GM18499 (cell line): ENCODE measurements around the gene MIX23.

Source experiments
- ATAC-seq: cut with Tn5 transposase; IDR thresholded peaks from one replicate; pipeline ENCODE4 v1.9.1; 2021; ENCODE audit warnings: moderate number of reproducible peaks; ENCODE audit not compliant: insufficient read depth, unreplicated experiment

Gene MIX23

DNA sequence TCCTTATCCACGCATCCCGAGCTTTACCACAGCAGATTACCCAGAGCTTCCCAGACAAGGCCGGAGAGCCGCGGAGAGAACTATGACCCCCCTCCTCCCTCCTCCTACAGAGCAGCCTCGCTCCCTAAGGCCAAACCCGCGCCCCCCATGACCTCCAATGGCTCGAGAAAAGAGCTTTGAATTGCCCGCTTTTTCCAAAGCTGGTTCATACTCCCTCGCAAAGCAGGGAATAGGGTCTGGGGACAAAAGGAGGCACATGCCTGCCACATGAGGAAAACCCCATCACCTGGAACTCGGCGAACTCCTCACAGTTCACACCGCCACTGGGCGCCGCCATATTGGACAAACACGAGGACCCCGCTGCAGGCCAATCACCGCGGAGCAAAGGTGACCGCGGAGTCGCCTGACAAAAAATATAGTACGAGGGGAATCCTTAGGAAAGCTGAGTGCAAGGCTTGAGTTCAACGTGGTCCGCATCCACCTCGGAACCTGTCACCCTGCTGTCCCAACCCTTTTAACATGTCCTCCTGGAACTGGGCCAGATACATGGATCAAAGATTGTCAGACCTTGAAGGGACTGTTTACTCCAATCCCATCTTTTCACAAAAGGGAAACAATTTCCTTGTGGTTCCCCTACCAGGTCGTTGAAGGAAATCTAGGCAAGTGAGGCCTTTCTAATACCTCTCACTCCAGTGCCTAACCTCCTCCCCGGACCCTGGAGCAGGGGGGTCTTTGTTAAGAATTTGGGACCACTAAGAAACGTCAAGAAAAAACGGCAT, at the start of gene MIX23:
MIX23 (minus strand) TSS at position 344 of the 779 bp plus-strand sequence; CDS start at position 337, 7 bp downstream.
- no peak for ATAC-seq

DNA sequence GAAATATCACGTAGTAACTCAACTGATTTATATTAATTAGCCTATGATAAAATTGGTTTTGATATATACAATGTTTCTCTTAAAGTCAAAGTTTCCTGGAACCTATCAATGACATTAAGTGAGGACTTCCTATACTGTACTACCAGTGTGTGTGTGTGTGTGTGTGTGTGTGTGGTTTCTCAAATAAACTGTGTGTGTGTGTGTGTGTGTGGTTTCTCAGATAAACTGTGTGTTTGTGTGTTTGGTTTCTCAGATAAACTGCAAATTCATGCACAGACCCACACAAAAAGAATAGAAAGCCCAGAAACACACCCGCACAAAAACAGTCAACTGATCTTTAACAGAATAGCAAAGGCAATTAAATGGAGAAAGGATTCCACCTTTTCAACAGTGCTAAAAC, 47.3 kb upstream of the MIX23 start:
- ATAC-seq: no peak

DNA sequence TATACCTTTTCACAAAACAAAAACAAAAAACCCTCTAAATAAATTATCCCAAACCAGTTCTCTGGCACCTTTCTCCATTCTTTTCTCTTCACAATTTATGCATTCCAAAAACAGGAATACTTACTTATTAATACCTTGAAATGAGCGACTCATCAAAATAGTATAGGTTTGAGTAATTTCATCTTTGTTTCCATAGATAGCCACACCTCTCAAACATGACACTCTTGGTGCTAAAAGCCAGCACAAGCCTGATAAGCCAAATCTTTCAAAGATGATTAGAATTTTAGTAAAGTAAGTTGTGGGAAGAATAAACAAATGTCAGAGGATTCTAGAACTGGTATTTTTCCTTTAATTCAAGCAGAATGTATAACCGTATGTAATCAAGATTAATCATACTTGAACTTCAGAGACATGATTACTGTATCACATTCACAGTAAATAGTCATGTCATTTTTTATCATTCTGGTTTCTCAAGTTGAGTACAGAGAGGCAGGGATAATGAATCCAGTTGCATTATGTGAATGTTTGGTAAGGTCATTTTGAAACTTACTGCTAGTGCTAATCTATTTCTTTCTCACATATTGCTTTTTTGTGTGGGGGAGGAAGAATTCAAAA, 44.9 kb upstream of the MIX23 start:
- no peak for ATAC-seq

GRCh38 chr3:122421836-122422235, 38.8 kb upstream of the MIX23 start:
- no peak for ATAC-seq

DNA sequence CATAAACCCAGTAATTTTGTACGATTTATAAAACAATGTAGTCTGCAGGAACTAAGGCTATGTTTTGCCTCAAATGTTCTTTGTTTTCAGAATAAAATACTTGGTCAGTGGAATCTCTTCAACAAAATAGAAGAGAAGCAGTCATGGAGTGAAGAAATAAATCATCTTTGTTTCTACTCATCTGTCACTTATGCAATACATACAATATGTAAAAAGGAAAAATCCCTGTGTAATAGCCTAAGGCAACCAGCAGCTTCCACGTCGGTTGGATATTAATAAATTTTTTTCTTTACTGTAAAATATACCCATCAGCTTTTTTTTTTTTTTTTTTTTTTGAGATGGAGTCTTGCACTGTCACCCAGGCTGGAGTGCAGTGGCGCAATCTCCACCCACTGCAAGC, 38.1 kb upstream of the MIX23 start:
- no peak for ATAC-seq

- ATAC-seq: no peak
Measured at GRCh38 chr3:122416966-122417365, 33.9 kb upstream of the MIX23 start.

DNA sequence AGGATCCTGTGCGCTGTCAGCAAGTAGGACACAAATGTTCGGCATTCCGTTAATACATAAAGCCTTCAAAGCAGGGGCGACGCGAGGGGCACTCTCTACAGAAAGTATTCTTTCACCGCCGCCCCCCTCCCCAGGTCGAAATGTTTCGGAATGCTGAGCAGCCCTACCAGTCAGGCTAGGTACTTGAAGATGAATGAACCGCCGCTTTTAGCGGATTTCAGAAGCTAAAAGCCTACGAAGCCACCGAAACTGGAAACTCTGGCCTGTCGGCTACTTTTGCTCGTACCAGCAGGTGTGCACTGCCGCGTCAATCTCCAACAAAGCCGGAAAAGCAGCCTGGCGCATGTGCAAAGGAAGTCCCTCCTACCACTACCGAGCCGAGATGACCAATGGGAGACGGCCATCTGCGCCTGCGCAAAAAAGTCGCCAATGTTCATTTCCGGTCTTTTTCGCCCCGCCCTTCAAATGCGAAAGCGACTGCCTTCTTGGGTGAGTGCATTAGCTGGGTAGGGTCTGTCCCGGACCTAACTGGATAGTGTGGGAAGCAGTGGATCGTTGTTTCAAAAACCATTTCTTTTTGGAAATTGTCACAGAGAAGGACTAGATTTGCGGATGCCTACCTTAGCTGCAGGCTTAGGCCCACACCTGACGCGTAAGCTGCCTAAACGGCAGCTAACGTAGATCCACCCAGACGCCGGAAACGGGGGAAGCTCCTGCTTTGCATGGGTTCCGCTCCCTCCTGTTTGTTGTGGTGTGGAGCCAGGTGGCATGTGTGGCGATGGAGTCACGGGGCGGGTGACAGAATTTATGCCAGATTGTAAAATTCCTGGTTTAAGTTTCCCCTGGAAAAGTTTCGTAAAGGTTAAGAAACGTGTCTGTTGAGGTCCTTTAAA, 33.0 kb upstream of the MIX23 start, which contains the start of gene WDR5B:
WDR5B (minus strand) TSS at position 301 of the 893 bp plus-strand sequence. CDS start 534 bp downstream, outside the sequence.
- ATAC-seq: peak; percentile 51

DNA sequence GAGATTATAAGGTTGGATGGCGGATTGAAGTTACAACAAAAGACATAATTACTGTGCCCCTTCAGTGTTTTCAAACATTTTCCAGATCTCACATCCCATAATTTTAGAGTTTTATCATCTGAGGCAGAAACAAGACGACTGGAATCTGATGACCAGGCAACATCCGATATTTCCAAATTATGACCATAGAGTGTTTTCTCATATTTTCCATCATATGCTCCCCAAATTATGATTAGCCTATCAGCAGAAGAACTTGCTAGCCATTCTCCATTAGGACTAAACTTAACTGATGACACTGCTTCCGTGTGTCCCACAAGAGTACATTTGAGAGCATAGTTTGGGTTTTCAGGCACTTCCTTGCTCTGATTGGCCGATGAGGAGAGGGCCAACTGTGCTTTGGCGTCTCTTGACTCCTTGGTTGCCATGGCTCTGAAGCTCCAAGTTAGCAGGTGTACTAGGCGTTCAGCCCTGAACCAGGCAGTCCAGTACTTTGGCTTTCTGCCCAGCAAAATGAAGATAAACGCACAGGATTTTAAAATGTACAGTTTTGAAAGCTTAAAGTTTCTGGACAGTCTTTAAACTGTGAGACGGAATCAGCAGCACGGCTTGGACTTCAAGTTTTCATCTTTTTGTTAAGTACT, 32.2 kb upstream of the MIX23 start:
- ATAC-seq: peak; percentile 59

GRCh38 chr3:122414391-122414790, 31.4 kb upstream of the MIX23 start:
- ATAC-seq: no peak

DNA sequence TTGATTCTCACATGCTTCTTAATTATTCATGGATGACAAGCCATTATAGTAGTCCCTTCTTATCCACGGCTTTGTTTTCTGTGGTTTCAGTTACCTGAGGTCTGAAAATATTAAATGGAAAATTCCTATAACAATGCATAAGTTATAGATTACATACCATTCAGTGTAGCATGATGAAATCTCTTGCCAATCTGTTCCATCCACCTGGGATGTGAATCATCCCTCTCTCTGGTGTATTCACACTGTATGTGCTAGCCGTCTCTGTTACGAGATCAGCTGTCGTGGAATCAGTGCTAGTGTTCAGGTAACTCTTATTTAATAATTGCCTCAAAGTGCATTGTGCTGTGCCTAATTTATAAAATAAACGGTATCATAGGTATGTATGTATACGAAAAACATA, 27.6 kb upstream of the MIX23 start:
- no peak for ATAC-seq

GRCh38 chr3:122410111-122410510, 27.1 kb upstream of the MIX23 start:
- ATAC-seq: no peak

DNA sequence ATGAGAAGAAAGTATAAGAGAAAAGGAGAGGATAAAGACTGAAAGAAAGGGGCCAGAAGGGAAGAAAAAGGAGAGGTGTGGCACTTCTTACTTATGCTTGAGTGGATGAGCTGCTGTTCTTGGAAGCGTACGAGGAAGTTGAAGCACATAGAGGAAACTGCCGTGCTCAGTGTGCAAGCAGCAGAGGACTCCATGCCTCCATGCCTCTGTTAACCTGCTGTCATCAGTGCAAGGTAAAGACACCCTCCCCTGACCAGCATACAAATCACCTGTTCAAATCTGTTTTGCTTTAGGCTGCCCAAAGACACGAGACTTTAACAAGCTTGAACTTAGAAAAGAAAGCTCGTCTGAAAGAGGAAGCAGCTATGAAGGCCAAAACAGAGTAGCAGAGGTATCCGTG, 26.4 kb upstream of the MIX23 start:
- no peak for ATAC-seq

- no peak for ATAC-seq
Measured at GRCh38 chr3:122407946-122408345, 24.9 kb upstream of the MIX23 start.

- ATAC-seq: no peak
Measured at GRCh38 chr3:122406198-122406597, 23.2 kb upstream of the MIX23 start.

- no peak for ATAC-seq
Measured at GRCh38 chr3:122405015-122405414, 22.0 kb upstream of the MIX23 start.

- no peak for ATAC-seq
Measured at GRCh38 chr3:122403489-122403888, 20.5 kb upstream of the MIX23 start.

- ATAC-seq: no peak
Measured at GRCh38 chr3:122398920-122399319, 15.9 kb upstream of the MIX23 start.

GRCh38 chr3:122397201-122397600, 14.2 kb upstream of the MIX23 start:
- no peak for ATAC-seq

DNA sequence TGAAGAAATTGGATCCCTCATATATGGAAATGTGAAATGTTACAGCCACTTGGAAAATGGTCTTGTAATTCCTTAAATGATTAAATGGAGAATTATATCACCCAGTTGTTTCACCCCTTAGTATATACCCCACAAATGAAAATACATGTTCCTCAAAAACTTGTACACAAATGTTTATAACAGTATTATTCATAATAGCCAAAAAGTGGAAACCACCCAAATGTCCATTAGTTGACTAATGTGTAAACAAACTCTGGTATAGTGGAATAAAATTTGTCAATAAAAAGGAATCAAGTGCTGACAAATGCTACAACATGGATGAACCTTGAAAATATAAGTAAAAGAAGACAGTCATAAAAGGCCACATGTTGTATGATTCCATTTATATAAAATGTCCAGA, 13.5 kb upstream of the MIX23 start:
- no peak for ATAC-seq

- no peak for ATAC-seq
Measured at GRCh38 chr3:122395582-122395981, 12.6 kb upstream of the MIX23 start.
